ENCODE data around the gene ADARB2. TPM values are rescaled to one million over a fixed set of nuclear protein-coding genes. Genes with fewer than 3 reads are reported as not detected.

The ADARB2 gene
- total RNA-seq, 1 donor from 2014 or later: 0.80 TPM

DNA sequence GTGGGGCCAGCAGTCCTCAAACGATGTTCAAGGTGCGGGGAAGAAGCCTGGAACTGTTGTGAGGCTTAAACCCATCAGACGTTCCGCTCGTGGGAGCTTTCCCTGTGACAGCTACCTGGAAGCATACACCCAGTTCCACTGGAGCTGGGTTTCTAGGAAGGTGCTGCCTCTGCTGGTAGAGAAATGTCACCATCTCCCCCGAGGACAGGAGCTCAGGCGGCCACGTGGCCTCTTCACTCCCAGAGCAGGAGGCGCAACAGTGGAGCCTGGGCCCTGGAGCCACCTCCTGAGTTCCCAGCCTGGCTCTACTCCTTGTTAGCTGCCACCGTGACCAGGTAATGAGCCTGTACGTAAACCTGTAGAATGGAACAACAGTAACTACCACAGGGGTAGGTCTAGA is 156.1 kb downstream of the ADARB2 start:
- Histone ChIP-seq H3K4me1 (no peaks in the 10 kb centered on the region), H3K9me3 (no peaks in the 10 kb centered on the region), H3K36me3 (no peaks in the 10 kb centered on the region), H3K27me3 (ENCODE audit: low read depth) (peaks cover 3% of the 10 kb centered on the region), H3K4me3 (no peak overlapping the region), H3K27ac (no peak overlapping the region)
- intact Hi-C loops (cut with DNase I): no loop called here
- no peak for ATAC-seq
- no peak for DNase-seq
- TF ChIP-seq, protein P1, sequence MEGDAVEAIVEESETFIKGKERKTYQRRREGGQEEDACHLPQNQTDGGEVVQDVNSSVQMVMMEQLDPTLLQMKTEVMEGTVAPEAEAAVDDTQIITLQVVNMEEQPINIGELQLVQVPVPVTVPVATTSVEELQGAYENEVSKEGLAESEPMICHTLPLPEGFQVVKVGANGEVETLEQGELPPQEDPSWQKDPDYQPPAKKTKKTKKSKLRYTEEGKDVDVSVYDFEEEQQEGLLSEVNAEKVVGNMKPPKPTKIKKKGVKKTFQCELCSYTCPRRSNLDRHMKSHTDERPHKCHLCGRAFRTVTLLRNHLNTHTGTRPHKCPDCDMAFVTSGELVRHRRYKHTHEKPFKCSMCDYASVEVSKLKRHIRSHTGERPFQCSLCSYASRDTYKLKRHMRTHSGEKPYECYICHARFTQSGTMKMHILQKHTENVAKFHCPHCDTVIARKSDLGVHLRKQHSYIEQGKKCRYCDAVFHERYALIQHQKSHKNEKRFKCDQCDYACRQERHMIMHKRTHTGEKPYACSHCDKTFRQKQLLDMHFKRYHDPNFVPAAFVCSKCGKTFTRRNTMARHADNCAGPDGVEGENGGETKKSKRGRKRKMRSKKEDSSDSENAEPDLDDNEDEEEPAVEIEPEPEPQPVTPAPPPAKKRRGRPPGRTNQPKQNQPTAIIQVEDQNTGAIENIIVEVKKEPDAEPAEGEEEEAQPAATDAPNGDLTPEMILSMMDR (IDR thresholded peaks at IDR 0.05): no peak

DNA sequence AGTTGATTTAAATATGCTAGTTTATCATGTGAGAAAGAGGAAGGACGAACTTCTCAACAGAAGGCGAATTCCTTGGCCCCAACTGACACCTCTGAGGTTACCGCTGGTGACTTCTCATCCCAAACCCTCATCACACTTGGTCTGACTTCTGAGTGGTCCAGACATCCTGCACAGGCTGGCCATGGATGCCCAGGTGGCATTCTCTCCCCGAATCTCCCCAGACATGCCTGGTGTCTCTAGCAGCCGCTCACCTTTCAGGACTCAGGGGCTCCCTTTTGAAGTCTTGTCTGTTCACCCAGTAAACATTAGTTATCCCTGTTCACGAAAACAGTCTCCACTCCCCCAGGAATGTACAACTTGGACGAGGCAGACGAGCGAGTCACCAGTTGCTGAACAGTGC is 157.7 kb downstream of the ADARB2 start:
- intact Hi-C loops (cut with DNase I): no loop called here
- peaks cover 8% of the 10 kb centered on the region for H3K27me3 ChIP-seq (ENCODE audit: low read depth)
- H3K27ac ChIP-seq: no peak overlapping the region
- TF ChIP-seq, protein P1 (IDR thresholded peaks at IDR 0.05): no peak
- DNase-seq (no peak), ATAC-seq (no peak)
- H3K4me1 ChIP-seq: no peaks in the 10 kb centered on the region
- H3K9me3 ChIP-seq: no peaks in the 10 kb centered on the region
- H3K36me3 ChIP-seq: no peaks in the 10 kb centered on the region
- no peak overlapping the region for H3K4me3 ChIP-seq

DNA sequence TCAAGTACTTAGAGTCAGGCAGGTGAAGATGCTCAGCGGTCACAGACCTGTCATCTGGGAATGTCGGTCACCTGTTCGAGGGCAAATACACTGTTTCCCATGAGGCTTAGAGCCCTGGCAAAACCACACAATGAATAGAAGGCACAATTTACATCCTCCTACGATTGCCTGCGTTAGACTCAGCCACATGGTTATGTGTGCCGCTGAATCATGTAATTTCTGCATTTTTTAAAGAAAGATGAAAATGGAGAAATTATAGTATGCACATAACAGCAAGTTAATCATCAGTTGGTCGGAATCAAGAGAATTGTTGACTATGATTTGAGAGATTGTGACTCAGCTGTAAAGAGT is 158.2 kb downstream of the ADARB2 start:
- H3K27me3 ChIP-seq (ENCODE audit: low read depth): peaks cover 8% of the 10 kb centered on the region
- H3K4me3 ChIP-seq: no peak overlapping the region
- H3K4me1 ChIP-seq: no peaks in the 10 kb centered on the region
- intact Hi-C loops (cut with DNase I): no loop called here
- no peak for DNase-seq
- no peaks in the 10 kb centered on the region for H3K36me3 ChIP-seq
- no peaks in the 10 kb centered on the region for H3K9me3 ChIP-seq
- no peak overlapping the region for H3K27ac ChIP-seq
- TF ChIP-seq, protein P1 (IDR thresholded peaks at IDR 0.05): no peak
- ATAC-seq: no peak

DNA sequence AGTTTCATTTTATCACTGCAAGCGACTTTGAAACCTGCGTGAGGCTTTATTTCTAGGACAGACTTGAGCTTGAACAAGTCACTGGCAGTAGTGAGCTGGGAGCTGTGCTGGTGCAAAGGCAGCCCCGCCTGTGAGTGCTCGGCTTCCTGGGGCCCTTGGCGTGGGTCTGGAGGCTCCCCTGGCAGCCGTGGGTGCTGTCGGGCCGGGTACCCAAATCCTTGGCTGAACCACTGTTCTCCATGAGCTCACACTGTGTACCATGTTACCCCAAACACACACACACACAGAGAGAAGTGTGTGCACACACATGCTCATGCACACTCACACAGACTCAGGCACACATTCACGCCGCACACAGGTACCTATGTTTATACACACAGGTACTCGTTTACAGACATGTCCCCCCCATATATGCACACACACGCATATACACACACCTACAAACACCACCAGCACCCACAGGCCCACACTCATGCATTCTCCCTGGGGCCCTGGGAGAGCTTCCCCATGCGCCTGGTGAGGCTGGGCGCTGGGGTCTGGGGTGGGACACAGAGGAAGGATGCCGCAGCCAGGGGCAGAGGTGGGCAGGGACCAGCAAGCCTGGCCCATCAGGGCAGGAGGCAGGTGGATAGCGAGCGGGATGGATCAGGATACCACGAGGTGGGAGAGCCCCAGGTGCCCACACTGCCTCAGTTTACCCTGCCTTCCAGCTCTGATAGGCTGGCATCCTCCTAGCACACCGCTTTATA is 158.8 kb downstream of the ADARB2 start:
- no peak for DNase-seq
- peaks cover 8% of the 10 kb centered on the region for H3K27me3 ChIP-seq (ENCODE audit: low read depth)
- no peaks in the 10 kb centered on the region for H3K36me3 ChIP-seq
- no peaks in the 10 kb centered on the region for H3K9me3 ChIP-seq
- intact Hi-C loops (cut with DNase I): no loop called here
- no peaks in the 10 kb centered on the region for H3K4me1 ChIP-seq
- TF ChIP-seq, protein P1 (IDR thresholded peaks at IDR 0.05): no peak
- no peak overlapping the region for H3K27ac ChIP-seq
- H3K4me3 ChIP-seq: no peak overlapping the region
- no peak for ATAC-seq

DNA sequence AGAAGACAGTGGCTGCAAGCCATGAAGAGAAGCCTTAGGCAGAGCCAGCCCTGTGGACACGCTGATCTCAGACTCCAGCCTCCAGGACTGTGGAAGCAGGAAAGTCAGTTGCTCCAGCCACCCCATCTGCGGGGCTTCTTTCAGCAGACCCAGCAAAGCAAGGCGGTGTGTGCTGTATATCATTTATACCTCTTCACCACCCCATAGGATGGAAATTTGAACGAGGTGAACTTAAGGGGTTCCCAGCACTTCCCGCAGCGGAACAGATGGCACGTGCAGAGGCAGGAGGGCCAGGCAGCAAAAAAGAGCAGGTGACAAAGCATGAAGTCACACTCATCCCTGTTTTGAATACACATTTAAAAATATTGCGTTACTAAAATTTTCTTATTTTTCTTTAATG is 159.4 kb downstream of the ADARB2 start:
- Histone ChIP-seq H3K27me3 (ENCODE audit: low read depth) (peaks cover 8% of the 10 kb centered on the region), H3K4me1 (no peaks in the 10 kb centered on the region), H3K4me3 (no peak overlapping the region), H3K9me3 (no peaks in the 10 kb centered on the region), H3K36me3 (no peaks in the 10 kb centered on the region), H3K27ac (no peak overlapping the region)
- intact Hi-C loops (cut with DNase I): no loop called here
- DNase-seq (no peak), ATAC-seq (no peak)
- TF ChIP-seq, protein P1 (IDR thresholded peaks at IDR 0.05): no peak
